Pancreas (tissue), 10 donors: Measurements from ENCODE around the gene MMAB. TPM values are rescaled to one million over a fixed set of nuclear protein-coding genes. Genes with fewer than 3 reads are reported as not detected.
"Not testable (repeated sequence)": the region's sequence is repeated elsewhere in the genome, so short reads cannot be mapped to it uniquely, and the experiment has no call there.

ENCODE experiments used
- ATAC-seq, 4 donors: fragments of 200-7000 bp; cut with Tn5 transposase; one replicate each; pipeline versions ENCODE4 v1.8.0 to v1.9.1; 2020; ENCODE audit warnings: mild to moderate bottlenecking in 4 of 4, moderate library complexity in 4 of 4
- DNase-seq, 6 donors: peaks; one replicate each; pipeline ENCODE4 v3.0.0-alpha.2; 2020
- FAIRE-seq: peaks from 2 replicates; lab custom pipeline; 2012; peaks lifted over from hg19 to GRCh38; lab: Jason Lieb, UNC
- H3K27ac ChIP-seq, 4 donors: fragments of 200-600 bp; sonication (generic); 1 replicate in 3 of 4; 2 replicates in 1 of 4; pipeline versions ENCODE4 v1.5.0 to v1.8.0; 2020
- H3K27me3 ChIP-seq, 4 donors: fragments of 200-600 bp; one replicate each; pipeline ENCODE4 v1.8.0; 2021
- H3K36me3 ChIP-seq, 3 donors: fragments of 200-600 bp; sonication (generic) in 1 of 3; one replicate each; pipeline versions ENCODE4 v1.5.0 to v1.8.0; 2020 to 2021
- H3K4me1 ChIP-seq, 3 donors: fragments of 200-600 bp; one replicate each; pipeline ENCODE4 v1.8.0; 2021
- H3K4me3 ChIP-seq, 4 donors: fragments of 200-600 bp; sonication (generic) in 2 of 4; one replicate each; pipeline versions ENCODE4 v1.5.0 to v1.8.0; 2020 to 2021
- H3K9me3 ChIP-seq, 4 donors: fragments of 200-600 bp; one replicate each; pipeline ENCODE4 v1.8.0; 2021
- WGBS, 2 donors: extraction: QIAGEN DNeasy Blood & Tissue Kit; methylation state at CpG; one replicate each; pipeline ENCODE4 v1.1.7; 2013; 5-methylcytosine and 5-hydroxymethylcytosine counted together
- intact Hi-C, 3 donors: fragments of 100-400 bp; cut with DNase I; formaldehyde crosslinking; loops; one replicate each; pipeline versions ENCODE4 v1.11.1 to v1.14.2; 2022
- polyA plus RNA-seq, 2 donors: library from polyadenylated mRNA; stranded (reverse); fragments of 200-250 nt; gene quantifications; one replicate each; pipeline ENCODE4 v1.2.3, GENCODE V29; 2013
- total RNA-seq, 6 donors: library from RNA; stranded (reverse); fragmentation: NEBNext Ultra II Directional in 4 of 6; extraction: Animal tissue kit (Norgen Biotek cat#: 25700) in 4 of 6; gene quantifications; one replicate each; pipeline versions ENCODE4 v1.2.1 to v1.2.4, GENCODE V29; 2021 to 2023
- TF ChIP-seq, protein P1 (sequence below), 4 donors: fragments of 200-600 bp; sonication (generic) in 3 of 4; IDR thresholded peaks; one replicate each; pipeline versions ENCODE4 v1.5.0 to v1.8.0; 2021; ENCODE audit warnings: antibody characterized with exemption in 4 of 4
- donor health status: healthy with polysubstance abuse.
- donor health status: DM: no; HTN: no; CAD: no; lungs with moderate emphysema.
- donor health status: DM: no; HTN: no; CAD: no.
- donor health status: control.
- donor health status: control.
- donor health status: Bipolar disorder and iron deficiency.
- donor health status: DM: yes; HTN: yes; CAD: no.
- donor health status: DM: no; HTN: no; CAD: no.
- donor health status: DM: no; HTN: no; CAD: no.
- donor health status: DM: yes; HTN: yes; CAD: no.

Gene MMAB
- total and polyA plus RNA-seq, 8 donors, result 15.6 to 40.6 (median 21.0) TPM

- no peak for DNase-seq
- Histone ChIP-seq H3K9me3 (no peaks in the 10 kb centered on the region), H3K27ac (no peak overlapping the region), H3K36me3 (no peaks in the 10 kb centered on the region), H3K27me3 (no peaks in the 10 kb centered on the region), H3K4me1 (no peaks in the 10 kb centered on the region), H3K4me3 (no peak overlapping the region)
- no peak for FAIRE-seq
- no peak for ATAC-seq
- intact Hi-C loops, result loop anchor here in 1 of 3 donors (10.0 kb wide), 1 partner anchor 109 kb away; the partner anchor contains the start of gene FAM222A
- TF ChIP-seq, protein P1, sequence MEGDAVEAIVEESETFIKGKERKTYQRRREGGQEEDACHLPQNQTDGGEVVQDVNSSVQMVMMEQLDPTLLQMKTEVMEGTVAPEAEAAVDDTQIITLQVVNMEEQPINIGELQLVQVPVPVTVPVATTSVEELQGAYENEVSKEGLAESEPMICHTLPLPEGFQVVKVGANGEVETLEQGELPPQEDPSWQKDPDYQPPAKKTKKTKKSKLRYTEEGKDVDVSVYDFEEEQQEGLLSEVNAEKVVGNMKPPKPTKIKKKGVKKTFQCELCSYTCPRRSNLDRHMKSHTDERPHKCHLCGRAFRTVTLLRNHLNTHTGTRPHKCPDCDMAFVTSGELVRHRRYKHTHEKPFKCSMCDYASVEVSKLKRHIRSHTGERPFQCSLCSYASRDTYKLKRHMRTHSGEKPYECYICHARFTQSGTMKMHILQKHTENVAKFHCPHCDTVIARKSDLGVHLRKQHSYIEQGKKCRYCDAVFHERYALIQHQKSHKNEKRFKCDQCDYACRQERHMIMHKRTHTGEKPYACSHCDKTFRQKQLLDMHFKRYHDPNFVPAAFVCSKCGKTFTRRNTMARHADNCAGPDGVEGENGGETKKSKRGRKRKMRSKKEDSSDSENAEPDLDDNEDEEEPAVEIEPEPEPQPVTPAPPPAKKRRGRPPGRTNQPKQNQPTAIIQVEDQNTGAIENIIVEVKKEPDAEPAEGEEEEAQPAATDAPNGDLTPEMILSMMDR (IDR thresholded peaks at IDR 0.05), result no peak
- whole genome bisulfite sequencing, 2 donors, result 76 to 86% methylated on average over 13 of the region's 13 CpGs
These were observed 32.4 kb upstream of the MMAB start for GRCh38 chr12:109605599-109606228.

- FAIRE-seq (no peak), ATAC-seq (no peak), DNase-seq (no peak)
- Histone ChIP-seq H3K9me3 (no peaks in the 10 kb centered on the region), H3K4me3 (no peak overlapping the region), H3K36me3 (no peaks in the 10 kb centered on the region), H3K27ac (no peak overlapping the region), H3K4me1 (peaks cover 0 to 4% (median 4%) of the 10 kb centered on the region in 3 donors), H3K27me3 (no peaks in the 10 kb centered on the region)
- TF ChIP-seq, protein P1 (IDR thresholded peaks at IDR 0.05), result no peak
- intact Hi-C loops, result loop anchor here in 1 of 3 donors (10.0 kb wide), 1 partner anchor 110 kb away; the partner anchor contains the start of gene FAM222A
- WGBS, 2 donors, result 63 to 72% methylated on average over 5 of the region's 5 CpGs
These were observed 31.7 kb upstream of the MMAB start for GRCh38 chr12:109605016-109605415.

GRCh38 chr12:109604132-109604585 is 30.9 kb upstream of the MMAB start:
- H3K27me3 ChIP-seq, result no peaks in the 10 kb centered on the region
- TF ChIP-seq, protein P1 (IDR thresholded peaks at IDR 0.05), result no peak

DNA sequence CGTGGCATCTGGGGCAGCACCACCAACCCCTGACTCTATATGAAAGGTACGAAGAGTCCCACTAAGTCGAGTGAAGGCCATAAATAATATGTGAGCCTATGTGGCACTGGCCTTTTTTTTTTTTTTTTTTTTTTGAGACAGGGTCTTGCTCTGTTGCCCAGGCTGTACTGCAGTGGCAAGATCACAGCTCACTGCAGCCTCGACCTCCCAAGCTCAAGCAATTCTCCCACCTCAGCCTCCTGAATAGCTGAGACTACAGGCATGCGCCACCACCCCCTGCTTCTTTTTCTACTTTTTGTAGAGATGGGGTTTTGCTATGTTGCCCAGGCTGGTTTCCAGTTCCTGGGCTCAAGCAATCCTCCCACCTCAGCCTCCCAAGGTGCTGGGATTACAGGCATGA is 28.8 kb upstream of the MMAB start:
- not testable (repeated sequence) for ATAC-seq, H3K36me3 ChIP-seq, FAIRE-seq, H3K27me3 ChIP-seq, H3K27ac ChIP-seq, H3K4me3 ChIP-seq, DNase-seq, H3K9me3 ChIP-seq
- intact Hi-C loops, result loop anchor here in 1 of 3 donors (10.0 kb wide), 1 partner anchor 113 kb away; the partner anchor contains the start of gene FAM222A
- H3K4me1 ChIP-seq, result peaks cover 0 to 14% (median 12%) of the 10 kb centered on the region in 3 donors
- WGBS, 2 donors, result 85 to 92% methylated on average over 5 of the region's 5 CpGs

More at GRCh38 chr12:109604132-109604585, 30.9 kb upstream of the MMAB start:
- H3K9me3 ChIP-seq, result no peaks in the 10 kb centered on the region
- no peak overlapping the region for H3K27ac ChIP-seq
- intact Hi-C loops, result loop anchor here in 1 of 3 donors (10.0 kb wide), 1 partner anchor 111 kb away; the partner anchor contains the start of gene FAM222A
- peaks cover 0 to 8% (median 7%) of the 10 kb centered on the region in 3 donors for H3K4me1 ChIP-seq
- FAIRE-seq (no peak), DNase-seq (no peak), ATAC-seq (no peak)
- H3K36me3 ChIP-seq, result no peaks in the 10 kb centered on the region
- no peak overlapping the region for H3K4me3 ChIP-seq
- WGBS, 2 donors, result 88 to 95% methylated on average over 3 of the region's 3 CpGs

GRCh38 chr12:109601557-109601956 is 28.3 kb upstream of the MMAB start:
- DNase-seq, result no peak
- H3K9me3 ChIP-seq, result no peaks in the 10 kb centered on the region
- H3K4me3 ChIP-seq, result no peak overlapping the region
- intact Hi-C loops, result loop anchor here in 1 of 3 donors (10.0 kb wide), 1 partner anchor 113 kb away; the partner anchor contains the start of gene FAM222A
- no peak for FAIRE-seq
- H3K27ac ChIP-seq, result no peak overlapping the region
- TF ChIP-seq, protein P1 (IDR thresholded peaks at IDR 0.05), result no peak
- no peaks in the 10 kb centered on the region for H3K27me3 ChIP-seq
- WGBS, 2 donors, result 85 to 91% methylated on average over 8 of the region's 8 CpGs
- peaks cover 0 to 14% (median 12%) of the 10 kb centered on the region in 3 donors for H3K4me1 ChIP-seq
- no peak for ATAC-seq
- no peaks in the 10 kb centered on the region for H3K36me3 ChIP-seq
